ENCODE data around the gene MAPK7.

DNA sequence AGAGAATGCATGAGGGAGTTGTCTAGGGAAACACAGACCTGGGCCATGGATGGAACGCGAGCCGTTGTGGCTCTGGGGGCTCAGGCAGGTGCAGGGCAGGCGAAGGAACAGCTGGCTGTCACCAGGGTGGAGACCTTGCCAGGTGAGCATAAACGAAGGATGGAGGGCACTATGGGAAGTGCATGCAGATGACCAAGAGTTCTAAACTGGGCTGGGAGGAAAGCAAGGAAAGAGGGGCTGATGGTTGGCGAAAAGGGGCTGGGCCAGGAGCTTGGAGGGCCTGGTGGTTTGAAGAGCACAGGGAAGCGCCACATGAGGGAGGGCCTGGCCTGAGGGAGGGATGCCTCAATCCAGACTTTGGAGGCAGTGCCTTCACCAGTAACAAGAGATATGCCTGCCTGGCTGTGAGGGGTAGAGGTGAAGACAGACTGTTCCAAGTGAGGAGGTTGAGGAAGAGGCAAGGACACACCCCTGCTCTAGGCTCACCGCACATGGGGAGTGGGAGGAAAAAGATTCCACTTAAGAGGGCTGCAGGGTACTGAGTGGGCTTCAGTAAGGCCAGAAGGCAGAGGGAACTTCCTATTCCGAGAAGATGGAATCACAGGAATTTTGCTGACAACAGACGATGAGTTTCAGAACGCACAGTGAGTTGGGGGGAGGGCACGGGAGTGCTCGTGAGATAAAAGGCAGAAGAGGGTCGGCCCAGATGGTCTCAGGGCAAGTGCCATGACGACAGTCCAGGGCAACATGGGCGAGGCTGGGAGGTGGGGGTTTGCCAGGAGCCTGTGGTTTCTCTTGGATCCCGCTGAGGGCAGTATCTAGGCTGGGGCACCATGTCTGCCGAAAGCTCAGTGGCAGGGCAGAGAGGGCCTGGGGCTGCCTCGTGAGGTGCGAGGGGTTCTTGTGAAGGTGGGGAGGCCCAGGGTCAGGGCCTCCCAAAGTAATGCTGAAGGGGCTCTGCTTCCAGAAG lies 36.4 kb upstream of the MAPK7 start:
- TF ChIP-seq EZH2 (IDR thresholded peaks at IDR 0.05; ENCODE audit: insufficient read depth, poor library complexity, severe bottlenecking) (no peak), EZH2phosphoT487 (IDR thresholded peaks at IDR 0.05; ENCODE audit: insufficient read depth, low read depth) (no peak)

Data from GM23248 (cell line).